22Rv1 (cell line): ENCODE results near the gene SMARCE1.

ENCODE experiments used
- H3K27ac ChIP-seq: fragments of 450-650 bp; 2 replicates; pipeline ENCODE4 v1.5.1; 2017
- CTCF ChIP-seq: fragments of 450-650 bp; IDR thresholded peaks from 2 replicates; pipeline ENCODE4 v1.5.1; 2017; ENCODE audit warnings: mild to moderate bottlenecking
- ZFX ChIP-seq: fragments of 450-650 bp; IDR thresholded peaks from 2 replicates; pipeline ENCODE4 v1.6.1; 2017; ENCODE audit warnings: antibody characterized with exemption, borderline replicate concordance

Gene SMARCE1

DNA sequence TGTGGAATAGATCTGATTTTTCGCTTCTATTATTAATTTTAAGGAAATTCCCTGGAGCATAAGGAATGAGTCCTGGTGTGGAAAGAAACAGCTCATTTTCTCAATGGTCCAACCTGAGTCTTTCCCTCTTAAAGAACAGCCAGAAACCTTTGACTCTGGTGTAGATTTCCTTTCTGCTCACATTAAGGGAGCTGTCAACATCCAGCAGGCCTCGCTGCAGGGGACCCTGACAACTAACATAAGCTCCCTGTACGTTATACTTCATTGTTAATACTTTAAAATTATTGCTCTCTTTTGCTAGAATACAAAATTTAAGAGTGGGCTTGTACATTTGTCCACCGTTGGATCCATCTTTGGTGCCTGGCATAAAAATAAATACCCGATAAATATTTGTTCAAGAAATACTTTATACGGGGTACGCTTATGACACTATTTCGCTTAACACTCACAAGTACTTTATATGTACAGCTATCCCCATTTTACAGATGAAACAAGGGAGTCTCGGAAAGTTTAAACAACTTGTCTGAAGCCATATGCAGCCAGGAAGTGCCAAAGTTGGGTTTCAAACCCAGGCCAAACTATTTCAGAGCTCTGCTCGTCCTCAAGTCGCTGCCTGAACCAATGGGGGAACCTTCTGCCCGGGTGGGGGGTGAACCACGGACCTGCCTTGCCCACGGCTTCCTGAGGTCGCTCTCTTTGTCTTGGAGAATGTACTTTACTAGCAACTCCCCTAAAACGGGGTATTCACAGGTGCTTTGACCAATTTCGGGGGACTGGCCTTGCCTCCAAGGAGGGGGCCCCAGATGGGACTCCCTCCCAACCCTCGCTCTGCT, 611 bp downstream of the SMARCE1 start:
- H3K27ac ChIP-seq = peak overlapping the region; percentile 88
- TF ChIP-seq CTCF (no peak), ZFX (no peak)

GRCh38 chr17:40645943-40646342, 1.7 kb downstream of the SMARCE1 start:
- no peak overlapping the region for H3K27ac ChIP-seq
- TF ChIP-seq ZFX (no peak), CTCF (no peak)

GRCh38 chr17:40645291-40645690, 2.3 kb downstream of the SMARCE1 start:
- no peak overlapping the region for H3K27ac ChIP-seq
- TF ChIP-seq ZFX (no peak), CTCF (no peak)

DNA sequence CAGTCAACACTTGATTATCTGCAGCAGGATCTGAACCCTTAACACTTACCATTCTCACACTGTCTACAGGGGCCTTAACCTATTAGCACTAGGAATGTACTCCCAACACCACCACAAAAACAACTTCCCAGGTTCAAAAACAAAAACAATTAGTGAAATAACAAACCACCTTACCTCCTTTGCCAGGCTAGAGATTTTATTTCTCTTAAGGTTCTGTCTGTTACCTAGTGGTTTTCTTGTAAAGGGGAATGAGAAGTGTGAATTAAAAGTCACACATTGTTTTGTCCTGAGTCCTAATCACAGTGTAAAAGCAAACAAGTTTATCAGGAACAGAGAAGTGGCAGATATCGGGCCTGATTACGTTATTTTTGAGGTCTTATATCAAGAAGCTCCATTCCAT, 9.7 kb downstream of the SMARCE1 start:
- TF ChIP-seq CTCF (no peak), ZFX (no peak)
- no peak overlapping the region for H3K27ac ChIP-seq

DNA sequence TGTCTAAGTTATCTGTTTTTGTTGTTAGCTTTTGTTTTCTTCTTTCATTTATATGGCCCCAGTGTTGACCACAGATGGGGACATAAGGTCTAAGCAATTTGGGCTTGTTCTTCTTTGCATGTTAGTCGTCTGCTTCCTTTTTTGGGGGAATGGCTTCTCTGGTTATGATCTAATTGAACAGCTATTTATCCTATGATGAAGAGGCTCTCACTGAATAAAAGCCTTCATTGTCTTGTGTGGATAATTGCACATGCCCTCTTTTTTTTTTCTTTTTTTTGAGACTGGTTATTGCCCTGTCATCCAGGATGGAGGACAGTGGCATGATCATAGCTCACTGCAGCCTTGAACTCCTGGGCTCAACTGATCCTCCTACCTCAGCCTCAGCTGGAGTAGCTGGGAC, 13.7 kb downstream of the SMARCE1 start:
- no peak overlapping the region for H3K27ac ChIP-seq
- TF ChIP-seq ZFX = no peak

DNA sequence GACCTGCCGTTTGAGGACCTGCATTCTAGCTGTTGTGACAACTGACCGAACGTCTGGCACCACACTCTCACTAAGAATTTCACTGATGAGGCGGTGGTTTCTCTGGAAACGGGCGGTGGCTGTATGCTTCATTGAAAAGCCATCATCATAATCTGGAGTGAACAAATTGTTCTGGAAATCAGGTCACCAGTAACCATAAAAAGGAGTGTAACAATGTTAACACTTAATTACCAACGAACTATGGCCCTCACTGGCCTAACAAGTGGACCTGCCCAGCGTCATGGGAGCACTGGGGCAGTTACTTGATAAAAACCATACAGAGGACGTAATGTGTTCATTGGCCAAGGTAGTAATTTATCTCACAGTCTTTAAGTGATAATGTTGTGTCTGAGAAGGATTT, 15.4 kb downstream of the SMARCE1 start:
- TF ChIP-seq ZFX (no peak), CTCF (no peak)

DNA sequence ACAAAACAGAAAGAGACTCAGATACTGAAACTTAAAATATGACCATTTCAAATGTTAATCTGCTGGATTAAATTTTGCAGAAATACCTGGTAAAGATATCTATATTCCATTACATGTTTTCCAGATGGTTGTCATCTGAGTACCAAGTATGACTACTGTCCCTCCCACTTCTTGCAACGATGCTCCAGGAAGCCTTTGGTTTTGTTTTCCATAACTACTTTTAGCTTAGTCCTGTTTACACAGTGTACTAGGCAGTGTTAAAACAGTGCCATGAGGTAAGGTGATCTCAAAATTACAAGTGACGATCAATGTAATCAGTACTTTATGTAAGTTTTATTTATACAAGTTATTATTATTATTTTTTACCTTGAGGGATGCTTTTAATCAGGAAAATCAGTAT, 17.8 kb downstream of the SMARCE1 start:
- H3K27ac ChIP-seq = no peak overlapping the region
- no peak for TF ChIP-seq CTCF
- no peak for TF ChIP-seq ZFX

More for the DNA sequence above, 15.4 kb downstream of the SMARCE1 start:
- no peak overlapping the region for H3K27ac ChIP-seq

GRCh38 chr17:40625311-40625710, 22.3 kb downstream of the SMARCE1 start:
- no peak overlapping the region for H3K27ac ChIP-seq
- no peak for TF ChIP-seq ZFX
- no peak for TF ChIP-seq CTCF
